MCF 10A (cell line): ENCODE measurements around the gene ARHGEF9. TPM values are rescaled to one million over a fixed set of nuclear protein-coding genes. Genes with fewer than 3 reads are reported as not detected.
"Not testable (repeated sequence)": the region's sequence is repeated elsewhere in the genome, so short reads cannot be mapped to it uniquely, and the experiment has no call there.

Experiments
- BruUV-seq: library from RNA; stranded (reverse); fragments of 400-500 nt; replicated peaks from 2 replicates; lab custom pipeline; 2021; lab: Mats Ljungman, UMichigan
- CTCF ChIA-PET: fragments of 300-600 bp; sonication (Branson Sonifier 250); formaldehyde crosslinking; extraction: SDS; loops from one replicate; lab custom pipeline; 2021; ENCODE audit warnings: antibody characterized with exemption, inconsistent platforms; lab: Yijun Ruan, JAX
- POLR2A ChIA-PET: fragments of 300-600, 350-650 bp; sonication (Branson Sonifier 250); formaldehyde crosslinking; extraction: SDS; loops from one replicate; lab custom pipeline; 2020; ENCODE audit warnings: antibody characterized with exemption, inconsistent platforms; lab: Yijun Ruan, JAX
- DNase-seq: peaks from one replicate; pipeline ENCODE4 v3.0.0-alpha.2; 2018; ENCODE audit not compliant: unreplicated experiment
- H3K27ac Mint-ChIP-seq: one replicate; pipeline ENCODE4 v1.8.0; 2022; ENCODE audit warnings: mild to moderate bottlenecking, low read depth, mixed read lengths; ENCODE audit not compliant: unreplicated experiment
- H3K27me3 Mint-ChIP-seq: one replicate; pipeline ENCODE4 v1.8.0; 2022; ENCODE audit warnings: mixed read lengths; ENCODE audit not compliant: insufficient read depth, unreplicated experiment
- H3K36me3 Mint-ChIP-seq: one replicate; pipeline ENCODE4 v1.8.0; 2022; ENCODE audit warnings: mild to moderate bottlenecking, moderate library complexity, mixed read lengths; ENCODE audit not compliant: insufficient read depth, unreplicated experiment
- H3K4me1 Mint-ChIP-seq: one replicate; pipeline ENCODE4 v1.8.0; 2022; ENCODE audit warnings: mixed read lengths; ENCODE audit not compliant: insufficient read depth, unreplicated experiment
- H3K4me3 Mint-ChIP-seq: one replicate; pipeline ENCODE4 v1.8.0; 2022; ENCODE audit warnings: mild to moderate bottlenecking, moderate library complexity, mixed read lengths; ENCODE audit not compliant: unreplicated experiment
- H3K9me3 Mint-ChIP-seq: one replicate; pipeline ENCODE4 v1.8.0; 2022; ENCODE audit warnings: mixed read lengths; ENCODE audit not compliant: unreplicated experiment
- CTCF ChIP-seq: fragments of 200-600 bp; IDR thresholded peaks from one replicate; pipeline ENCODE4 v1.8.0; 2022; ENCODE audit warnings: antibody characterized with exemption, mild to moderate bottlenecking; ENCODE audit not compliant: unreplicated experiment
- intact Hi-C: fragments of 100-400 bp; cut with micrococcal nuclease; formaldehyde crosslinking; loops from 2 replicates; pipeline ENCODE4 v1.14.1; 2022
- total RNA-seq: library from RNA; stranded (reverse); gene quantifications from 2 replicates; pipeline ENCODE4 v1.2.3, GENCODE V29; 2022

The ARHGEF9 gene
- total RNA-seq, 1 experiment from 2014 or later = 33.6 TPM

GRCh38 chrX:63812823-63813222 lies 27.8 kb upstream of the ARHGEF9 start:
- Mint-ChIP-seq H3K27ac (no peak overlapping the region), H3K36me3 (no peaks in the 10 kb centered on the region), H3K27me3 (no peaks in the 10 kb centered on the region), H3K9me3 (no peaks in the 10 kb centered on the region), H3K4me1 (no peaks in the 10 kb centered on the region), H3K4me3 (no peak overlapping the region)
- no TSS peak for BruUV-seq
- TF ChIP-seq CTCF = no peak
- CTCF ChIA-PET = interaction anchor here (0.6 kb wide), 1 partner anchor 15 kb away, joined by 6 read pairs; no protein-coding TSS in a partner anchor
- intact Hi-C loops = no loop called here
- no peak for DNase-seq
- POLR2A ChIA-PET = no interaction called here

- H3K4me3 Mint-ChIP-seq = no peak overlapping the region
- H3K27ac Mint-ChIP-seq = no peak overlapping the region
- CTCF ChIA-PET = interaction anchor here (0.7 kb wide), 1 partner anchor 390 kb away, joined by 3 read pairs; no protein-coding TSS in a partner anchor
- H3K9me3 Mint-ChIP-seq = no peaks in the 10 kb centered on the region
- no peaks in the 10 kb centered on the region for H3K36me3 Mint-ChIP-seq
- BruUV-seq = no TSS peak
- H3K27me3 Mint-ChIP-seq = no peaks in the 10 kb centered on the region
- no peaks in the 10 kb centered on the region for H3K4me1 Mint-ChIP-seq
- POLR2A ChIA-PET = no interaction called here
- intact Hi-C loops = no loop called here
- no peak for TF ChIP-seq CTCF
- no peak for DNase-seq
These were observed 25.7 kb upstream of the ARHGEF9 start for GRCh38 chrX:63810746-63811145.

- TF ChIP-seq CTCF = no peak
- Mint-ChIP-seq H3K27me3 (no peaks in the 10 kb centered on the region), H3K36me3 (no peaks in the 10 kb centered on the region), H3K4me3 (no peak overlapping the region), H3K27ac (no peak overlapping the region), H3K4me1 (no peaks in the 10 kb centered on the region), H3K9me3 (peaks cover 9% of the 10 kb centered on the region)
- POLR2A ChIA-PET = interaction anchor here (0.6 kb wide), 1 partner anchor 35 kb away, joined by 3 read pairs; no protein-coding TSS in a partner anchor
- BruUV-seq = no TSS peak
- intact Hi-C loops = no loop called here
- CTCF ChIA-PET = interaction anchor here (0.7 kb wide), 1 partner anchor 548 kb away, joined by 3 read pairs; no protein-coding TSS in a partner anchor
- DNase-seq = no peak
These were observed 24.2 kb upstream of the ARHGEF9 start for GRCh38 chrX:63809173-63809572.

- intact Hi-C loops = not testable (repeated sequence)
- peaks cover 25% of the 10 kb centered on the region for H3K9me3 Mint-ChIP-seq
These were observed 10.4 kb upstream of the ARHGEF9 start for GRCh38 chrX:63795406-63795805.

GRCh38 chrX:63785708-63786040 lies 660 bp upstream of the ARHGEF9 start:
- Mint-ChIP-seq H3K27me3 (no peaks in the 10 kb centered on the region), H3K36me3 (no peaks in the 10 kb centered on the region), H3K4me3 (no peak overlapping the region), H3K9me3 (no peaks in the 10 kb centered on the region), H3K27ac (no peak overlapping the region), H3K4me1 (no peaks in the 10 kb centered on the region)
- no peak for TF ChIP-seq CTCF
- CTCF ChIA-PET = no interaction called here
- POLR2A ChIA-PET = no interaction called here
- DNase-seq = no peak
- intact Hi-C loops = no loop called here
- no TSS peak for BruUV-seq

More at GRCh38 chrX:63795406-63795805, 10.4 kb upstream of the ARHGEF9 start:
- H3K4me3 Mint-ChIP-seq, H3K27ac Mint-ChIP-seq, DNase-seq, H3K4me1 Mint-ChIP-seq, POLR2A ChIA-PET, BruUV-seq, H3K36me3 Mint-ChIP-seq: not testable (repeated sequence)
- CTCF ChIA-PET = interaction anchor here (0.6 kb wide), 1 partner anchor 45 kb away, joined by 5 read pairs; no protein-coding TSS in a partner anchor
- H3K27me3 Mint-ChIP-seq = peaks cover 11% of the 10 kb centered on the region
